ENCODE data around the gene RLN3. TPM values are rescaled to one million over a fixed set of nuclear protein-coding genes. Genes with fewer than 3 reads are reported as not detected.

Gene RLN3
- total RNA-seq, 2 donors from 2014 or later = not detected

- Histone ChIP-seq H3K27me3 (no peaks in the 10 kb centered on the region), H3K9me3 (no peaks in the 10 kb centered on the region), H3K27ac (no peak overlapping the region), H3K4me1 (peaks cover 24% of the 10 kb centered on the region), H3K36me3 (replicated peaks in 1 of 2; ENCODE audit: insufficient read depth in 1 of 2, low read depth in 2 of 2) (peaks cover 0 to 2% of the 10 kb centered on the region in 2 donors), H3K4me3 (no peak overlapping the region)
- intact Hi-C loops (cut with DNase I) = no loop called here
- DNase-seq (no peak), ATAC-seq (no peak)
- 92 to 95% methylated on average over 6 to 7 of the region's 7 CpGs for WGBS, 2 donors
- TF ChIP-seq, protein P1, sequence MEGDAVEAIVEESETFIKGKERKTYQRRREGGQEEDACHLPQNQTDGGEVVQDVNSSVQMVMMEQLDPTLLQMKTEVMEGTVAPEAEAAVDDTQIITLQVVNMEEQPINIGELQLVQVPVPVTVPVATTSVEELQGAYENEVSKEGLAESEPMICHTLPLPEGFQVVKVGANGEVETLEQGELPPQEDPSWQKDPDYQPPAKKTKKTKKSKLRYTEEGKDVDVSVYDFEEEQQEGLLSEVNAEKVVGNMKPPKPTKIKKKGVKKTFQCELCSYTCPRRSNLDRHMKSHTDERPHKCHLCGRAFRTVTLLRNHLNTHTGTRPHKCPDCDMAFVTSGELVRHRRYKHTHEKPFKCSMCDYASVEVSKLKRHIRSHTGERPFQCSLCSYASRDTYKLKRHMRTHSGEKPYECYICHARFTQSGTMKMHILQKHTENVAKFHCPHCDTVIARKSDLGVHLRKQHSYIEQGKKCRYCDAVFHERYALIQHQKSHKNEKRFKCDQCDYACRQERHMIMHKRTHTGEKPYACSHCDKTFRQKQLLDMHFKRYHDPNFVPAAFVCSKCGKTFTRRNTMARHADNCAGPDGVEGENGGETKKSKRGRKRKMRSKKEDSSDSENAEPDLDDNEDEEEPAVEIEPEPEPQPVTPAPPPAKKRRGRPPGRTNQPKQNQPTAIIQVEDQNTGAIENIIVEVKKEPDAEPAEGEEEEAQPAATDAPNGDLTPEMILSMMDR (IDR thresholded peaks at IDR 0.05) = no peak
- TF ChIP-seq POLR2A (IDR thresholded peaks at IDR 0.05) = no peak
Observed at GRCh38 chr19:13992025-13992424, 35.9 kb upstream of the RLN3 start.

DNA sequence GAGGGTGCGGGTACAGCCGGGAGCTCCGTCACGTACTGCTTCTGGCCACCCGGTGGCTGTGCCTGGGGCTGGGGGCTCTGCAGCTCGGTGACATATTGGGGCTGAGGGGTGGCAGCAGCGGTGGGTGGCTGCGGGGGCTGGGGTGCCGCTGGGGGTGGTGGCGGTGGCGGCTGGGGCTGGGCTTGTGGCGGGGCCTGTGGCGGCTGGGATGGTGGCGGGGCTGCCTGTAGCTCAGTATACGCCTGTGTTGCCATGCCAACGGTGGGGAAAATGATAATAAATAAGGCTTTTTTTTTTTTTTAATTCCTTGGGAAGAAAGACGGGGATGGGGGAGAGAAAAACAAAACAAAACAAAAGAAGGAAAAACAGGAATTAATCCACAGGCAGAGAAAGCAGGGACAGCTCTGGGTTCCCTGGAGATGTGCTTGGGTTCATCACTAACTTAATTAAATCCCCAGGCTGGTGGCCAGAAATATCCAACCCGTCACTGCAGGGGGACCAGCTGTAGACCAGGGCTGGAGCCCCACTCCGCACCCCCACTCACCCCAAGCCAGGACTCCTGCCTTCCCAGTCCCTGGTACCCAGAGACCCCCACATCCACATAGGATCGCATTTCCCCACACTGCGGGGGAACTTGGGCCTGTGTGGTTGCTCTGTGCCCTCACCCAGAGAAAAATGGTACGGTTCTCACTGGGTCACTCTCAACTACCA lies 34.2 kb upstream of the RLN3 start:
- ATAC-seq (no peak), DNase-seq (no peak)
- 90 to 95% methylated on average over 19 to 22 of the region's 22 CpGs for WGBS, 2 donors
- intact Hi-C loops (cut with DNase I) = no loop called here
- Histone ChIP-seq H3K4me3 (no peak overlapping the region), H3K27ac (no peak overlapping the region), H3K27me3 (no peaks in the 10 kb centered on the region), H3K9me3 (no peaks in the 10 kb centered on the region), H3K36me3 (replicated peaks in 1 of 2; ENCODE audit: insufficient read depth in 1 of 2, low read depth in 2 of 2) (peaks cover 0 to 2% of the 10 kb centered on the region in 2 donors), H3K4me1 (peaks cover 24% of the 10 kb centered on the region)
- TF ChIP-seq, protein P1 (IDR thresholded peaks at IDR 0.05) = no peak
- no peak for TF ChIP-seq POLR2A (IDR thresholded peaks at IDR 0.05)

DNA sequence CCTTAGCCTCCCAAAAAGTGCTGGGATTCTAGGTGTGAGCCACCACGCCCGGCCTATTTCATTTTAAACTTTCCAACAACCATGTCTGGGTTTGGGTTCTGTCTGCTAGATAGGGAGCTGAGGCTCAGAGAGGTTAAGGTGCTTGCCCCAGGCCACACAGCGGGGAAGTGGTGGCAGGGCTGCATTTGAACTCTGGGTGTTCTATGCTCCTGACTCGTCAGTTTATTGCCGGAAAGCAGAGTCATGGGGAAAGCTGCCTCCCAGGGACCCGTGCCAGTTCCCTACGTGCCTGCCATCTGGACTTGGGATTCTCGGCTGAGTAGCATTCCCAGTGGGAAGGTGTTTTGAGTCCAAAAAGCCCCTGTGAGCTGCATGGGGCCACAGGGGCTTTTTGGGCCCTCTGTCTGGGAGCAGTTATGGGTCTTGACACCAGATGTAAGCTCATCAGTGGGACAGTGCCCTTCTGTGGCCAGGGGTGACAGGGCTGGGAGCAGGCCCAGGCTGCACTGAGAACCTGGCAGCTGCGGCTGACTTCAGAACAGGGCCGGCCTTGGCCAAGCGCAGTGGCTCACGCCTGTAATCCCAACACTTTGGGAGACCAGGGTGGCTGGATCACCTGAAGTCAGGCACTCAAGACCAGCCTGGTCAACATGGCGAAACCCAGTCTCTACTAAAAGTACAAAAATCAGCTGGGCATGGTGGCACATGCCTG lies 32.8 kb upstream of the RLN3 start:
- no peaks in the 10 kb centered on the region for H3K27me3 ChIP-seq
- peaks cover 25% of the 10 kb centered on the region for H3K4me1 ChIP-seq
- DNase-seq (peak; percentile 81 to 91 (median 88)), ATAC-seq (peak; percentile 93)
- no peaks in the 10 kb centered on the region for H3K9me3 ChIP-seq
- no peak overlapping the region for H3K4me3 ChIP-seq
- peak overlapping the region; percentile 81 to 86 (median 84) for H3K27ac ChIP-seq
- WGBS, 2 donors = 49 to 92% methylated on average over 3 to 13 of the region's 13 CpGs
- TF ChIP-seq POLR2A (IDR thresholded peaks at IDR 0.05) = peak in 2 of 3 donors; percentile 50 to 57
- TF ChIP-seq, protein P1 (IDR thresholded peaks at IDR 0.05) = peak in 3 of 7 experiments; percentile 17 to 27 (median 22)
- peaks cover 0 to 2% of the 10 kb centered on the region in 2 donors for H3K36me3 ChIP-seq (replicated peaks in 1 of 2; ENCODE audit: insufficient read depth in 1 of 2, low read depth in 2 of 2)
- intact Hi-C loops (cut with DNase I) = no loop called here

GRCh38 chr19:13995878-13996765 lies 31.8 kb upstream of the RLN3 start:
- Histone ChIP-seq H3K36me3 (replicated peaks in 1 of 2; ENCODE audit: insufficient read depth in 1 of 2, low read depth in 2 of 2) (no peaks in the 10 kb centered on the region), H3K9me3 (no peaks in the 10 kb centered on the region), H3K27me3 (no peaks in the 10 kb centered on the region), H3K4me3 (no peak overlapping the region), H3K27ac (peak overlapping the region; percentile 17 to 86 (median 83)), H3K4me1 (peaks cover 25% of the 10 kb centered on the region)
- DNase-seq = no peak
- TF ChIP-seq POLR2A (IDR thresholded peaks at IDR 0.05) = no peak
- 76 to 83% methylated on average over 14 of the region's 14 CpGs for WGBS, 2 donors
- intact Hi-C loops (cut with DNase I) = no loop called here
- ATAC-seq = no peak

Measured in body of pancreas (tissue), 4 donors.